22Rv1 (cell line): Measurements from ENCODE around the gene CCDC88A.

Source experiments
- ZFX ChIP-seq: fragments of 450-650 bp; IDR thresholded peaks from 2 replicates; pipeline ENCODE4 v1.6.1; 2017; ENCODE audit warnings: antibody characterized with exemption, borderline replicate concordance
- TF ChIP-seq, protein P1 (sequence below): fragments of 450-650 bp; IDR thresholded peaks from 2 replicates; pipeline ENCODE4 v1.5.1; 2017; ENCODE audit warnings: mild to moderate bottlenecking

DNA sequence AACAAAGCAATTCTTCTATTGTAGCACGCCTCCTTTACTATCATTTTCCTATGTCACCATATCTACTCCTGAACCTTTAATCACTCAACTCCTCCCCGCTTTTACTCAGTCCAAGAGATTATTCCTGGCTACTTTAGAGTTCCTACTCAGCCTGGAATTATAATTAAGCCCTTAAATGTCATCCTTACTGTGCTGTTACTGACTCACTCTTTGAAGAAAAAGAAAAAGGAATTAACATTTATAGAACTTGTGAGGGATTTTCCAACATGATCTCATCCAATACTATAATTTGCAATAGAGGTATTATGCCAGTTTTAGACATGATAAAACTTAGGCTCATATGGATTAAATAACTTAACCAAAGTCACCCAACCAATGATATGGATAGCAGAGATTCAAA lies 61.7 kb downstream of the CCDC88A start:
- TF ChIP-seq, protein P1, sequence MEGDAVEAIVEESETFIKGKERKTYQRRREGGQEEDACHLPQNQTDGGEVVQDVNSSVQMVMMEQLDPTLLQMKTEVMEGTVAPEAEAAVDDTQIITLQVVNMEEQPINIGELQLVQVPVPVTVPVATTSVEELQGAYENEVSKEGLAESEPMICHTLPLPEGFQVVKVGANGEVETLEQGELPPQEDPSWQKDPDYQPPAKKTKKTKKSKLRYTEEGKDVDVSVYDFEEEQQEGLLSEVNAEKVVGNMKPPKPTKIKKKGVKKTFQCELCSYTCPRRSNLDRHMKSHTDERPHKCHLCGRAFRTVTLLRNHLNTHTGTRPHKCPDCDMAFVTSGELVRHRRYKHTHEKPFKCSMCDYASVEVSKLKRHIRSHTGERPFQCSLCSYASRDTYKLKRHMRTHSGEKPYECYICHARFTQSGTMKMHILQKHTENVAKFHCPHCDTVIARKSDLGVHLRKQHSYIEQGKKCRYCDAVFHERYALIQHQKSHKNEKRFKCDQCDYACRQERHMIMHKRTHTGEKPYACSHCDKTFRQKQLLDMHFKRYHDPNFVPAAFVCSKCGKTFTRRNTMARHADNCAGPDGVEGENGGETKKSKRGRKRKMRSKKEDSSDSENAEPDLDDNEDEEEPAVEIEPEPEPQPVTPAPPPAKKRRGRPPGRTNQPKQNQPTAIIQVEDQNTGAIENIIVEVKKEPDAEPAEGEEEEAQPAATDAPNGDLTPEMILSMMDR: no peak
- no peak for TF ChIP-seq ZFX
